GM19099 (cell line): ENCODE results near the gene MAD2L1BP.
A peak's percentile ranks its signal among the peaks of the same experiment; 100 is the strongest.

ENCODE experiments used
- POLR2A ChIP-seq: IDR thresholded peaks from 3 replicates; pipeline ENCODE4 v1.6.1; 2011; ENCODE audit warnings: low read depth; ENCODE audit not compliant: insufficient read length; ENCODE audit errors: extremely low read depth

Gene MAD2L1BP

DNA sequence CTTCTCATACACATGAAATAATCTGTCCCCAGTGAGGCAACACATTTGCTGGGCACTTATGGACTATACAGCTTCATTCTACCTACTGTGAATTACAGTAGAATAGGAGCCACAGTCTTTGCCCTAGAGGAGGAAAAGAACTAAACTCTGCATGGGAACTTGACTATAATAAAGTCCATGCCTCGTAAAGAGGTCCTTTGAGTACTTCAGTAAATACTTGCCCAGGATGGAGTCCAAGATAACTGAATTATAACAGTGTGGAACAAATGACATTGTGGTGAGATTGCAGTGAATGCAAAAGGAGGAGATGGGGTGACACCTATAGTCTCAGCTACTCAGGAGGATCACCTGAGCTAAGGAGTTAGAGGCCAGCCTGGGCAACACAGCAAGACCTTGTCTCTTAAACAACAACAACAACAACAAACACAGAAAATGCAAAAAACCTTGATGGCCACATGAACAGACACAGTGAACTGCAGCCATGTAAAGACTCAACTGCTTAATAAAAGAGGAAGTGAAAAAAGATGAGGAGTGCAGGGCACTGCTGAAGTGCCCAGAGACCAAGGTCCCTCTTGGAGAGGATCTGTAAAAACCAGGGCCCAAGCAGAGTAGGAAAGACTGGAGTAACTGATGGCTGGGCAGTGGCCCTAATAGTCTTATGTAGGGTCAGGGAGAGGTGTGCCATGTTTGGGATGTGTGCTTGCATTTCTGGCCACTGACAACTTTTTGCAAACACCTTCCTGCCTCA is 48.2 kb downstream of the MAD2L1BP start:
- TF ChIP-seq POLR2A, result no peak

DNA sequence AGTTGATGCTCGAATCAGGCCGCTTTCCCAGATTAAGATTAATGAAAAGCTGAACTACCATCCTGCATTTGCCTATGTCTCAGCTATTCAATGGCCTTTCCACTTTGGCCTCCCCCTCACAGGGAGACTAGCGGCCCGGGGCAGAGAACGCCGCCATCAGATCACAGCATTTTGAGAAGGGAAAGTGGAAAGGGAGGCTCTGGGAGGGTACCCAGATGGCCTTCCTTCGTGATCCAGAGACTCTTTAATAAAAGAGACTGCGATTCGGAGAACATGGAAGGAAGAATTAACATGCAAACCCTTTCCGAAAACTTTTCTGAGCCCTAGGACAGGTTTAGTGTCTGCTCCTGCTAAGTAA is 51.4 kb downstream of the MAD2L1BP start:
- TF ChIP-seq POLR2A, result no peak

DNA sequence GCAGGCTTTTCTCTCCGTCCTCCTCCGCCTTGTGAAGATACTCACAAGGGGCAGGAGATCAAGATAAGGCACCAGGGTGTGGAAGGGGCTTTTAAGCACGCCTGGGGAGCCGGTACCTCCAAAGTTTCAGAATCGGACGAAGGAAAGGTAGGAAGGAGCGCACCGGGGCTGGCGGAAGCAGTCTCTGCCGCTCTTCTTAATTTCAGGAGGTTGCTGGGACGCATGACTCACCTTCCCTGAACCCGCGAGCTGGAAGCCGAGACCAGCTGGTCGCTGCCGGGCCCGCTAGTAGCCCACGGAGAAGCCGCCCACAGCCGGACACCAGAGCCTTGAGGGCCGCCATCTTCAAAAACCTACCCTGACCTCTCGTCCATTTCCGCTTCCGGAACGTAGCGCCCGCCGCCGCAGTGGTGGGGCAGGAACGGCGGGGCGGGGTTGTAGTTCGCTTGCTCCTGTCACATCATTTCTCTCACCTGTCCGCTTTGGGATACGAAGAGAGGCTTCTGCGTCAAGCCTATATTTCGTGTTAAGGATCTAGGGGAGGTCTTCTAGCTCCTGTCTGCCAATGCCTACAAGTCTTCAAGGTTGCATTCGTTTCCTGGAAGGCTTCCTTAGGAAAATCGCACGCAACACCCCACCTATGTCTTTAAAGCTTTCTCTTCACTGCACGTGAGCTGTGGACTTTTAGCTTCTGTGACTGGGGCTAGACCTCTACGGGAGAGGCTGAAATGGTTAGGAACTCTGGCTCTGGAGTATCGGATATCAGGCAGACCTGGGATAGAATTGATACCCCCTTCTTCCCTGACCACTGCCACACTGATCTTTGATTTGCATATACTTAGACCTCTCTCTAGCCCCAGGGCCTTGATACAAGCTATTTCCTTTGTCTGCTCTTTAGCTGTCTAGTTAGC is 52.1 kb downstream of the MAD2L1BP start, which contains the start of gene MRPS18A:
Gene MRPS18A (minus strand): TSS at position 355 of the 911 bp plus-strand sequence. CDS start 12 bp downstream, at position 343.
- TF ChIP-seq POLR2A, result peak; percentile 93

DNA sequence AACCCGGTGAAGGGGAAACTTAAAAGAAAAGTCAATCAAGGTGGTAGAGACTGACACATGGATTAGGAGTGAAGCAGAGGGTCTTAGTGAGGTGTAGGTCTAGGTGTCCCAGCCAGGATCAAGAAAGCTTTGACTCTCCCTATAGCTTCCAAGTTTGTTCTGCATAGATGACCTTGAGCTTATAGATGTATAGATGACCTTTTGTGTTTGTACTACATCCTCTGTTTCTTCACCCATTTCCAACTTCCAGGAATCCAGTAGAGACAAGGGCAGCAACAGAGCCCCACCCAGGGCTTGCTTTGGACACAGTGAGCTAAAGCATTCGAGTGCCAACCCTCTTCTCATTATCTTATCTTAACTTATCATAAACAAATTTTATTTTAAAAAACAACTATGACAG is 53.8 kb downstream of the MAD2L1BP start:
- no peak for TF ChIP-seq POLR2A
